Esophagus squamous epithelium (tissue), 5 donors: ENCODE measurements around the gene CDON. TPM values are rescaled to one million over a fixed set of nuclear protein-coding genes. Genes with fewer than 3 reads are reported as not detected.

Source experiments
- DNase-seq: peaks from one replicate; lab custom pipeline; 2025; lab: John Stamatoyannopoulos, UW
- H3K27ac ChIP-seq, 4 donors: fragments of 200-600 bp; sonication (generic); one replicate each; pipeline ENCODE4 v1.5.1; 2016 to 2019; ENCODE audit warnings: mild to moderate bottlenecking in 1 of 4
- H3K27me3 ChIP-seq, 4 donors: fragments of 200-600 bp; sonication (generic); 1 replicate in 3 of 4; 2 replicates in 1 of 4; pipeline versions ENCODE4 v1.5.1 to v1.6.0; 2017 to 2021; ENCODE audit warnings: antibody characterized with exemption in 1 of 4
- H3K36me3 ChIP-seq, 3 donors: fragments of 200-600 bp; sonication (generic); one replicate each; pipeline ENCODE4 v1.5.1; 2016 to 2019
- H3K4me1 ChIP-seq, 3 donors: fragments of 200-600 bp; sonication (generic); one replicate each; pipeline ENCODE4 v1.5.1; 2017 to 2019
- H3K4me3 ChIP-seq, 4 donors: fragments of 200-600 bp; sonication (generic); 1 replicate in 3 of 4; 2 replicates in 1 of 4; pipeline ENCODE4 v1.5.1; 2016 to 2019; ENCODE audit warnings: mild to moderate bottlenecking in 2 of 4, moderate library complexity in 1 of 4
- H3K9me3 ChIP-seq, 3 donors: fragments of 200-600 bp; sonication (generic); one replicate each; pipeline ENCODE4 v1.5.1; 2016 to 2019
- POLR2A ChIP-seq, 4 donors: fragments of 450-650 bp; IDR thresholded peaks; one replicate each; pipeline ENCODE4 v1.6.1; 2017; ENCODE audit warnings: antibody characterized with exemption in 4 of 4, mild to moderate bottlenecking in 4 of 4, moderate library complexity in 3 of 4
- WGBS, 2 donors: methylation state at CpG; one replicate each; pipeline ENCODE4 v1.1.5; 2018; 5-methylcytosine and 5-hydroxymethylcytosine counted together
- intact Hi-C: fragments of 100-400 bp; cut with DNase I; formaldehyde crosslinking; loops from one replicate; pipeline ENCODE4 v1.15.0; 2022
- total RNA-seq, 4 donors: library from RNA; depleted of rRNA; stranded (reverse); fragments of >200 nt; gene quantifications; one replicate each; pipeline ENCODE4 v1.1.0, GENCODE V29; 2016
- TF ChIP-seq, protein P1 (sequence below), 6 experiments: fragments of 450-650 bp in 4 of 6; fragments of 200-600 bp in 2 of 6; sonication (generic) in 2 of 6; IDR thresholded peaks; one replicate each; pipeline ENCODE4 v1.5.1; 2016 to 2019; ENCODE audit warnings: antibody characterized with exemption in 6 of 6, mild to moderate bottlenecking in 4 of 6, moderate library complexity in 4 of 6
- donor health status: DM: yes; HTN: yes; CAD: no.

Gene CDON, protein sequence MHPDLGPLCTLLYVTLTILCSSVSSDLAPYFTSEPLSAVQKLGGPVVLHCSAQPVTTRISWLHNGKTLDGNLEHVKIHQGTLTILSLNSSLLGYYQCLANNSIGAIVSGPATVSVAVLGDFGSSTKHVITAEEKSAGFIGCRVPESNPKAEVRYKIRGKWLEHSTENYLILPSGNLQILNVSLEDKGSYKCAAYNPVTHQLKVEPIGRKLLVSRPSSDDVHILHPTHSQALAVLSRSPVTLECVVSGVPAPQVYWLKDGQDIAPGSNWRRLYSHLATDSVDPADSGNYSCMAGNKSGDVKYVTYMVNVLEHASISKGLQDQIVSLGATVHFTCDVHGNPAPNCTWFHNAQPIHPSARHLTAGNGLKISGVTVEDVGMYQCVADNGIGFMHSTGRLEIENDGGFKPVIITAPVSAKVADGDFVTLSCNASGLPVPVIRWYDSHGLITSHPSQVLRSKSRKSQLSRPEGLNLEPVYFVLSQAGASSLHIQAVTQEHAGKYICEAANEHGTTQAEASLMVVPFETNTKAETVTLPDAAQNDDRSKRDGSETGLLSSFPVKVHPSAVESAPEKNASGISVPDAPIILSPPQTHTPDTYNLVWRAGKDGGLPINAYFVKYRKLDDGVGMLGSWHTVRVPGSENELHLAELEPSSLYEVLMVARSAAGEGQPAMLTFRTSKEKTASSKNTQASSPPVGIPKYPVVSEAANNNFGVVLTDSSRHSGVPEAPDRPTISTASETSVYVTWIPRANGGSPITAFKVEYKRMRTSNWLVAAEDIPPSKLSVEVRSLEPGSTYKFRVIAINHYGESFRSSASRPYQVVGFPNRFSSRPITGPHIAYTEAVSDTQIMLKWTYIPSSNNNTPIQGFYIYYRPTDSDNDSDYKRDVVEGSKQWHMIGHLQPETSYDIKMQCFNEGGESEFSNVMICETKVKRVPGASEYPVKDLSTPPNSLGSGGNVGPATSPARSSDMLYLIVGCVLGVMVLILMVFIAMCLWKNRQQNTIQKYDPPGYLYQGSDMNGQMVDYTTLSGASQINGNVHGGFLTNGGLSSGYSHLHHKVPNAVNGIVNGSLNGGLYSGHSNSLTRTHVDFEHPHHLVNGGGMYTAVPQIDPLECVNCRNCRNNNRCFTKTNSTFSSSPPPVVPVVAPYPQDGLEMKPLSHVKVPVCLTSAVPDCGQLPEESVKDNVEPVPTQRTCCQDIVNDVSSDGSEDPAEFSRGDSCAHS (N-terminal part only)
- total RNA-seq, result 1 to 10 TPM; 2.5 to 5.5 (median 3.4) TPM

DNA sequence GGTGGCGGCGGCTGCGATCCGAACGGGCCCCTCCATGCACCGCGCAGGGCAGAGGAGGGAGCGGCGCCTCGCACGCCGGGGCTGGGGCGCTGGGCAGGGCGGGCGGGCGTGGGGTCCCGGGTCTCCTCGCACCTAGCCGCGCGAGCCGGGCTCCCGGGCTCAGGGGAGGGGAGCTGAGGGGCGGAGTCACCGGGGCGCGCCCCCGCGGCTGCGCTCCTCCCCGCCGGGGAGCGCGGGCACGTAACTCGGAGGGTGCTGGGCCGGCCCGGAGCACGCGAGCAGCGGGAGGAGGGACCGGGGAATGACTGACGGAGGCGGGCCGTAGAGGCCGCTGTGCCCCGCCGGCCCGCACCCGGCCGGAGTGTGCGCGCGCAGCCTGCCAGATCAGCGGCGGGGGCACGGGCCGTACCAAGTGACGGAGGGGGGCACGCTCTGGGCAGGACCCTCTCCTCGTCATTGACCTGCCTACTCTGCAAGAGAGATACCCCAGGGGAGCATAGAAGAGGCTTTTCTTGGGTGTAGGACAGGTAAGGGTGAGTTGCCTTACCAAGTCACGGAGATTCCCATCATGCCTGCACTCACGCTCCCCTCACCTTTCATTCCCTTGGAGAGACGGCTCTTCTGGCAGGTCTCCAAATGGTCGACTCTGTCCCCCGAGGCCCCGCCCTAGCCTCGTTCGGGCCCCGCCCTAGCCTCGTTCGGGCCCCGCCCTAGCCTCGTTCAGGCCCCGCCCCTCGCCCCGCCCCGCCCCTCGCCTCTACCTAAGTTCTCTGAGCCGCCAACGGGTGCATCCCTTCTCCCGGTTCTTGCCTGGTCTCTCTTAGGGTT lies at the start of gene CDON:
CDON (minus strand) TSS at position 188 of the 828 bp plus-strand sequence. CDS start 39,390 bp downstream, outside the sequence.
- intact Hi-C loops, result loop anchor here (10.0 kb wide), 1 partner anchor 122 kb away; no protein-coding TSS in a partner anchor

DNA sequence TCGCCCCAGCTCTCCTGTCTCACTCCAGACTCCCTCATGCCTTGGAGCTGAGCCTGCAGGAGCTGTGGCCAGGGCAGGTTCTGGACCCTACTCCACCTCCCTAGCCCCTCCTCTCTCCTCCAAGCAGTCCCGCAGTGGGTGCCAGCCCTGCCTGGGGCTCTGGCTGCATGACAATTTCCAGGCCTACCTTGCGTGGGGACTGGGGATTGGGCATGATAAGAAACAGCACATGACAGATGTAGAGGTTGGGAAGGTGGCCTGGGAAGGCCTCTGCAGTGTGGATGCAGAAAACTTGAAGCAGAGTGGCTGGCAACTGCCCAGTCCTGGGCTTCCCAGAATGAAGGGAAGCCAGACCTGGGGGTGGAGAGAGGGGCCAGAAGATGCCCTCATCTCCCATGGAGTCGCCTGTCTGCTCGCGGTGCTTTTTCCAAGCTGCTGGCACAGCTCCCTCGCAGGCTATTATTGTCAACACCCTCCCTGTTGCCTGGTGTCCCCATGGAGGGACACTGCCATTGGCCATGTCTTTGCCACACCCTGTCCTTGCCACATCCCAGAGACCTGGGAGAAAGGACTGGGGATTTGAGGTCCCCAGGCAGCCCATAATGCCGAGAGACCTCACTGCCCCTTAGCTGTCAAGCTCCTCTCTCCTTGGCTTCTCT lies 48.9 kb upstream of the CDON start:
- WGBS, 2 donors, result 84 to 86% methylated on average over 1 to 2 of the region's 8 CpGs
- intact Hi-C loops, result no loop called here
- Histone ChIP-seq H3K36me3 (no peaks in the 10 kb centered on the region), H3K4me3 (no peak overlapping the region), H3K27ac (no peak overlapping the region), H3K4me1 (peaks cover 29 to 42% (median 39%) of the 10 kb centered on the region in 3 donors), H3K27me3 (peaks cover 0 to 31% (median 0%) of the 10 kb centered on the region in 4 donors), H3K9me3 (no peaks in the 10 kb centered on the region)
- TF ChIP-seq POLR2A (IDR thresholded peaks at IDR 0.05), result no peak
- TF ChIP-seq, protein P1, sequence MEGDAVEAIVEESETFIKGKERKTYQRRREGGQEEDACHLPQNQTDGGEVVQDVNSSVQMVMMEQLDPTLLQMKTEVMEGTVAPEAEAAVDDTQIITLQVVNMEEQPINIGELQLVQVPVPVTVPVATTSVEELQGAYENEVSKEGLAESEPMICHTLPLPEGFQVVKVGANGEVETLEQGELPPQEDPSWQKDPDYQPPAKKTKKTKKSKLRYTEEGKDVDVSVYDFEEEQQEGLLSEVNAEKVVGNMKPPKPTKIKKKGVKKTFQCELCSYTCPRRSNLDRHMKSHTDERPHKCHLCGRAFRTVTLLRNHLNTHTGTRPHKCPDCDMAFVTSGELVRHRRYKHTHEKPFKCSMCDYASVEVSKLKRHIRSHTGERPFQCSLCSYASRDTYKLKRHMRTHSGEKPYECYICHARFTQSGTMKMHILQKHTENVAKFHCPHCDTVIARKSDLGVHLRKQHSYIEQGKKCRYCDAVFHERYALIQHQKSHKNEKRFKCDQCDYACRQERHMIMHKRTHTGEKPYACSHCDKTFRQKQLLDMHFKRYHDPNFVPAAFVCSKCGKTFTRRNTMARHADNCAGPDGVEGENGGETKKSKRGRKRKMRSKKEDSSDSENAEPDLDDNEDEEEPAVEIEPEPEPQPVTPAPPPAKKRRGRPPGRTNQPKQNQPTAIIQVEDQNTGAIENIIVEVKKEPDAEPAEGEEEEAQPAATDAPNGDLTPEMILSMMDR (IDR thresholded peaks at IDR 0.05), result no peak
- no peak for DNase-seq

More for the DNA sequence above, at the start of gene CDON:
- Histone ChIP-seq H3K4me3 (peak within 1 kb of the TSS; percentile 64 to 92 (median 76)), H3K27me3 (no peaks in the 10 kb centered on the region), H3K9me3 (no peaks in the 10 kb centered on the region), H3K4me1 (peaks cover 4 to 31% (median 9%) of the 10 kb centered on the region in 3 donors), H3K36me3 (no peaks in the 10 kb centered on the region), H3K27ac (peak within 1 kb of the TSS; percentile 84 to 92 (median 89))
- peak in 1 of 4 donors; percentile 52 for TF ChIP-seq POLR2A (IDR thresholded peaks at IDR 0.05)
- TF ChIP-seq, protein P1 (IDR thresholded peaks at IDR 0.05), result peak in 4 of 6 experiments; percentile 13 to 60 (median 20)
- peak; percentile 31 for DNase-seq
- WGBS, 2 donors, result 0 to 1% methylated on average over 15 to 17 of the region's 82 CpGs

DNA sequence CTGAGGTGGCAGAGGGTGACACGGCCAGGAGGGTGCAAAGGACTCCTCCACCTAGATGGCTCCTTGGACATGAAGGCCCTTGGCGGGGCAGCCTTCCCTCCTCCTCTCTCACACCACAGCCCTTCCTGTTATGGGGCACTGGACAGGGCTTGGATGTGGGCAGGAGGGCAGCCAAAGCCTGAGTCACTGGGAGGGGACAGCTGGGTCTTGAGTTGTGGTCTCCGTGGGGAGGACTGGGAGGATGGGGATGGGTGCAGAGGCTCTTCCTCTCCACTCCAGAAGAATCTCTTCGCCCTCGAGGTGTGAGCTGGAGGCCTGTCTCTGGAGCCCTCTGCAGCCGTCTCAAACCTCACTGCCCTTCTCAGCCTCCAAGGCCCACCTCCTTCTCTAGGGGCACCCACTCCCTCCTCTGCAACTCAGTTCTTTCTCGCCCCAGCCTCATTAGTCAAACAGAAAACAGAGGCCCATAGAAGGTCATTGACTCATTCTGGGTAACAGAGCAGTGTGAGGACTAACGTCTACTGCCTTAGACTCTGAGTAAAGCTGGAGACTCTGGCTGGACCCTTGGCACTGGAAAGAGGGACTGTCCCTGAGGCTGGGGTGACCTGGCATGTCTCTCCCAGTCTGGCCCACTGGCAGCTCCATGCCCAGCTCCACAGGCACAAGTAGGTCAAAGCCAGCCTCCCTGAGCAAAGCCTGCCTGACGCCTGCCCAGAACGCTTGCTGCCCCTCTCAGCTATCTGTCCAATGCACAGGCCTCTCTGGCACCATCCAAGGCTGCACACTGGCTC lies 47.5 kb upstream of the CDON start:
- no peak overlapping the region for H3K27ac ChIP-seq
- H3K4me3 ChIP-seq, result no peak overlapping the region
- WGBS, 2 donors, result 72 to 75% methylated on average over 3 to 5 of the region's 10 CpGs
- peaks cover 0 to 34% (median 0%) of the 10 kb centered on the region in 4 donors for H3K27me3 ChIP-seq
- no peaks in the 10 kb centered on the region for H3K36me3 ChIP-seq
- no peaks in the 10 kb centered on the region for H3K9me3 ChIP-seq
- DNase-seq, result no peak
- peaks cover 15 to 28% (median 24%) of the 10 kb centered on the region in 3 donors for H3K4me1 ChIP-seq
- TF ChIP-seq, protein P1 (IDR thresholded peaks at IDR 0.05), result no peak
- no peak for TF ChIP-seq POLR2A (IDR thresholded peaks at IDR 0.05)
- intact Hi-C loops, result no loop called here
